PC-9 (cell line): ENCODE results near the gene CDRT15. TPM values are rescaled to one million over a fixed set of nuclear protein-coding genes. Genes with fewer than 3 reads are reported as not detected.

ENCODE experiments used
- BruUV-seq: library from RNA; stranded (reverse); fragments of 400-500 nt; replicated peaks from 2 replicates; lab custom pipeline; 2021; lab: Mats Ljungman, UMichigan
- CTCF ChIA-PET: fragments of 300-600 bp; sonication (Branson Sonifier 250); formaldehyde crosslinking; loops from one replicate; lab custom pipeline; 2022; ENCODE audit warnings: antibody characterized with exemption; lab: Charles Lee
- POLR2A ChIA-PET: fragments of 300-600 bp; sonication (Branson Sonifier 250); formaldehyde crosslinking; loops from one replicate; lab custom pipeline; 2022; ENCODE audit warnings: antibody characterized with exemption; ENCODE audit not compliant: unreplicated experiment; lab: Charles Lee
- DNase-seq, 2 experiments: peaks; one replicate each; pipeline versions ENCODE4 v3.0.0 to v3.0.0-alpha.2; 2015 to 2022; ENCODE audit warnings: mixed read lengths in 1 of 2
- H2AFZ ChIP-seq: fragments of 200-600 bp; sonication (generic); 2 replicates; pipeline ENCODE4 v1.8.1; 2017; ENCODE audit warnings: antibody characterized with exemption
- H3F3A ChIP-seq: fragments of 200-600 bp; sonication (generic); 2 replicates; pipeline ENCODE4 v1.8.1; 2017; ENCODE audit warnings: antibody characterized with exemption, mild to moderate bottlenecking, low read depth; ENCODE audit not compliant: insufficient read depth
- H3K27ac ChIP-seq: fragments of 200-600 bp; sonication (generic); 2 replicates; pipeline ENCODE4 v1.6.1; 2016; ENCODE audit warnings: mixed run types
- H3K27me3 ChIP-seq: fragments of 200-600 bp; sonication (generic); 2 replicates; pipeline ENCODE4 v1.6.1; 2016; ENCODE audit warnings: low read depth, mixed run types; ENCODE audit not compliant: insufficient read depth
- H3K36me3 ChIP-seq: fragments of 200-600 bp; sonication (generic); 2 replicates; pipeline ENCODE4 v1.6.1; 2016; ENCODE audit warnings: low read depth, mixed run types
- H3K4me1 ChIP-seq: fragments of 200-600 bp; sonication (generic); replicated peaks from 2 replicates; pipeline ENCODE4 v1.6.1; 2016; ENCODE audit warnings: mixed run types; ENCODE audit not compliant: insufficient read depth
- H3K4me2 ChIP-seq: fragments of 200-600 bp; sonication (generic); 2 replicates; pipeline ENCODE4 v1.6.1; 2017; ENCODE audit warnings: mixed run types
- H3K4me3 ChIP-seq: fragments of 200-600 bp; sonication (generic); 2 replicates; pipeline ENCODE4 v1.6.1; 2016; ENCODE audit warnings: mixed run types
- H3K79me2 ChIP-seq: fragments of 200-600 bp; sonication (generic); 2 replicates; pipeline ENCODE4 v1.6.1; 2017; ENCODE audit warnings: low read depth, mixed run types
- H3K9me2 ChIP-seq: fragments of 200-600 bp; sonication (generic); 2 replicates; pipeline ENCODE4 v1.8.1; 2017; ENCODE audit warnings: mild to moderate bottlenecking; ENCODE audit not compliant: insufficient read depth
- H3K9me3 ChIP-seq: fragments of 200-600 bp; sonication (generic); 2 replicates; pipeline ENCODE4 v1.8.1; 2016; ENCODE audit warnings: low read depth; ENCODE audit not compliant: insufficient read depth
- H4K20me1 ChIP-seq: fragments of 200-600 bp; sonication (generic); 2 replicates; pipeline ENCODE4 v1.8.1; 2017; ENCODE audit not compliant: insufficient read depth
- CTCF ChIP-seq: fragments of 200-600 bp; sonication (generic); conservative IDR thresholded peaks from 2 replicates; pipeline ENCODE4 v1.6.1; 2017; ENCODE audit warnings: mixed run types, antibody characterized with exemption, mild to moderate bottlenecking, moderate library complexity
- EZH2 ChIP-seq: fragments of 200-600 bp; sonication (generic); IDR thresholded peaks from 2 replicates; pipeline ENCODE4 v1.8.0; 2017; ENCODE audit warnings: antibody characterized with exemption, low read depth
- intact Hi-C: fragments of 100-400 bp; cut with micrococcal nuclease; formaldehyde crosslinking; loops from one replicate; pipeline ENCODE4 v1.10.0; 2022; ENCODE audit not compliant: unreplicated experiment
- total RNA-seq: library from RNA; stranded (reverse); gene quantifications from 2 replicates; pipeline ENCODE4 v1.2.3, GENCODE V29; 2021

Gene CDRT15
- total RNA-seq, 1 experiment from 2014 or later, result not detected

DNA sequence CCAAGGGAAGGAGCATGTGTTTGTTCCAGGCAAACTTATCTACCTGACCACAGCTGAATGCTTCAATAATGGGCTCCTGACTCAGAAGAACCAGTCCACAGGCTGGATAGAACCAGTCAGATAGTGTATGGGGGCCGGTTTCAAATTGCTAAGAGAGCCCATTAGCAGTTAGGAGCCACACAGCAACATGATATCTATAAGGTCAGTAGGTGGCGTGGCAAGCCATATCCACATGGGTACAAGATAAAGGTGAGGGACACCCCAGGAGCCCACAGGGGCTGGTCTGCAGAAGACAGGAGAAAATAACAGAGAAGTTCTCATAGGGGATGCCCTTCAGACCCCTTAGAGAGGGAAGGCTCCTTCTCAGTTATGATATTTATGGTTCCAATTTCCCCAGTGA, 31.6 kb upstream of the CDRT15 start:
- ChIA-PET POLR2A (no interaction called here), CTCF (no interaction called here)

GRCh38 chr17:14261406-14261805, 24.7 kb upstream of the CDRT15 start:
- H3K4me3 ChIP-seq, result no peak overlapping the region
- no peaks in the 10 kb centered on the region for H3K36me3 ChIP-seq
- intact Hi-C loops, result no loop called here
- H3K4me1 ChIP-seq, result no peaks in the 10 kb centered on the region
- H3K79me2 ChIP-seq, result no peaks in the 10 kb centered on the region
- H3F3A ChIP-seq, result no peaks in the 10 kb centered on the region
- H3K27ac ChIP-seq, result no peak overlapping the region
- no peak for TF ChIP-seq CTCF
- TF ChIP-seq EZH2, result no peak
- no TSS peak for BruUV-seq
- no peak overlapping the region for H3K4me2 ChIP-seq
- no peak overlapping the region for H2AFZ ChIP-seq
- H3K9me2 ChIP-seq, result no peaks in the 10 kb centered on the region
- H3K9me3 ChIP-seq, result no peaks in the 10 kb centered on the region
- H4K20me1 ChIP-seq, result no peaks in the 10 kb centered on the region
- ChIA-PET POLR2A (no interaction called here), CTCF (no interaction called here)
- H3K27me3 ChIP-seq, result peaks cover 38% of the 10 kb centered on the region
- no peak for DNase-seq

More for the DNA sequence above, 31.6 kb upstream of the CDRT15 start:
- Histone ChIP-seq H3K9me2 (no peaks in the 10 kb centered on the region), H3K79me2 (no peaks in the 10 kb centered on the region), H3K27ac (no peak overlapping the region), H3K36me3 (no peaks in the 10 kb centered on the region), H3K4me1 (no peaks in the 10 kb centered on the region), H2AFZ (no peak overlapping the region), H3K4me2 (no peak overlapping the region), H4K20me1 (no peaks in the 10 kb centered on the region), H3K4me3 (no peak overlapping the region), H3K9me3 (no peaks in the 10 kb centered on the region), H3K27me3 (no peaks in the 10 kb centered on the region), H3F3A (no peaks in the 10 kb centered on the region)
- intact Hi-C loops, result no loop called here
- TF ChIP-seq EZH2 (no peak), CTCF (no peak)
- no TSS peak for BruUV-seq
- no peak for DNase-seq

GRCh38 chr17:14245629-14246028, 9.0 kb upstream of the CDRT15 start:
- Histone ChIP-seq H3K4me2 (no peak overlapping the region), H4K20me1 (no peaks in the 10 kb centered on the region), H2AFZ (no peak overlapping the region), H3K79me2 (no peaks in the 10 kb centered on the region), H3K27me3 (peaks cover 4% of the 10 kb centered on the region; the same call in 1 of the 2 replicates), H3K4me1 (no peaks in the 10 kb centered on the region), H3K36me3 (no peaks in the 10 kb centered on the region), H3K9me2 (no peaks in the 10 kb centered on the region), H3K4me3 (no peak overlapping the region), H3K27ac (no peak overlapping the region), H3K9me3 (no peaks in the 10 kb centered on the region), H3F3A (no peaks in the 10 kb centered on the region)
- no TSS peak for BruUV-seq
- CTCF ChIA-PET, result no interaction called here
- TF ChIP-seq EZH2, result no peak
- TF ChIP-seq CTCF, result no peak
- intact Hi-C loops, result no loop called here
- POLR2A ChIA-PET, result no interaction called here
- no peak for DNase-seq
